ENCODE results near the gene CCER1.

Gene CCER1

DNA sequence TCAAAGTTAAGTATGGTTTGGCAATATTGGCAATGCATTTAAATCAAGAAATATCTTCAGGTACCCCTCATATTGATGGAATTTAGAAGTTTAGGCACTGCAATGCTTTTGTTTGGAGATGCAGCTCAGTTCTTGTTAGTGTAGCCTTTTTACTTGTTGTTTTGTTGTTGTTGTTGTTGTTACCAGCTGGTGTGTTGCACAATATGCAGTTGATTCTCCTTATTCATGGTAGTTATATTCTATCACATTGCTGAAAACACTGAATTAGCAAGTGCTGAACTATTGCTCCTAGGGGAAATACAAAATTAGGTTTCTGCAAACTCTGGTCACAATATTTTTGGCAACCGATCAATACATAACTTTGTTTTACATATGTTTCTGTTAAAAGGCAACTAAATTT is 34.8 kb downstream of the CCER1 start:
- DNase-seq (ENCODE audit: low spot score), result no peak

DNA sequence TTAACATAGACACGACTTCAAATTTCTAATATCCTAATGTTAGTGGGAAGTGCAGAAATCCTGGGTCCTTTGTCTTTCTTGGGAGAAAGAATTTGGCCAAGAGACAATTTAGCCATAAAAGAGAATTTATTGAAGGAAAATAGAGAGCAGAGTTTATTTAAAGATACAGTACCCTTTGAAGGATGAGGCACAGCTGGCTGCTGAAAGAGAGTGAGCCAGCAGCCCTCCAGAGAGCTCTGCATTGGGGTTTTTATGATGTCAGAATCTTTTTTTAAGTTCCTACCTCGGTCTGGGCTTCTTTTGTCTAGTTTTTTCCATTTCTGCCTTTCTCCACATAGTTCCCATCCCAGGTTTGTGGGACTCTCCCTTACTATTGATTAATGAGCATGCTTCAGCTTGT is 37.5 kb downstream of the CCER1 start:
- DNase-seq (ENCODE audit: low spot score), result no peak

DNA sequence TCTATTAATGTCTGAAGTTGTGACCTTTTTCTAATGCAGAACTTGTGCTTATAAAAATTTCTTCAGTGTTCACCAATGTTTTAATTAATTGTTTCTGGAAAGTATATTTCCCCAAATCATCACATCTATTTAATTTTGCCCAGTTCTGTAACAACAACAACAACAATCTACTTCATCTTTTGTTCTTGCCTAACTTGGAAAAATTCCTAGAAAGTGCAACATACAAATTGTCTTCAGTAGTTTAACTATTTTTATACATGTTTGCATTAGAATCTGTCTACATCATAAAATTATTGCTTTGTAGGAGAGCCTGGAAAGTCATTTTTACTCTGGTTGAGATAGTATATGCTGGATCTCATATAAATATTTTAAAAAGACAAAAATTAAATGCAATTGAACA is 38.5 kb downstream of the CCER1 start:
- no peak for DNase-seq (ENCODE audit: low spot score)

DNA sequence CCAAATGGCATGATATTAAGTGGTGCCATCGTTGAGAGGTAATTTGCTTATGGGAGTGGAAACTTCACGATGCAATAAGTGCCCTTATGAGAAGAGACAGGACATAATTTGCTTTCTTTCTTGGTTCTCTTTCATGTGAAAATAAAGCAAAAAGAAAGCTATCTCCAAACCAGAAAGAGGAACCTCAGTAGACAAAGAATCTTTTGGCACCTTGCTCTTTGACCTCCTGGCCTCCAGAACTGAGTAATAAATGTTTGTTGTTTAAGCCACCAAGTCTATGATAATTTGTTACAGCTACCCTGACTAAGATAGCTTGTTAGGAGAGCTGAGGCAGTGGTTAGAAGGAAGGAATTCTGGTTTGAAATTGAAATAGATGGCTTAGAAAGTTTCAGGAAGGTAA is 39.6 kb downstream of the CCER1 start:
- no peak for DNase-seq (ENCODE audit: low spot score)

DNA sequence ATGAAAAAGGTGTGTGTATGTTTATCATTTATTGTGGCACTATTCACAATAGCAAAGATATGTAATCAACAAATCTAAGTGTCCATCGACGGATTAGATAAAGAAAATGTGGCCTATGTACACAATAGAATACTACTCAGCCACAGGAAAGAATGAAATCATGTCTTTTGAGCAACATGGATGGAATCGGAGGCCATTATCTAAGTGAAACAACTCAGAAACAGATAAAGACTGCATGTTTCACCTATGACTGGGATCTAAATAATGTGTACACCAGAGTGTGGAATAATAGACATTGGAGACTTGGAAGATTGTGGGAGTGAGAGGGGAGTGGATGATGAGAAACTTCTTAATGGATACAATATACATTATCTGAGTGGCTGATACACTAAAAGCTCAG is 44.0 kb downstream of the CCER1 start:
- DNase-seq (ENCODE audit: low spot score), result no peak

DNA sequence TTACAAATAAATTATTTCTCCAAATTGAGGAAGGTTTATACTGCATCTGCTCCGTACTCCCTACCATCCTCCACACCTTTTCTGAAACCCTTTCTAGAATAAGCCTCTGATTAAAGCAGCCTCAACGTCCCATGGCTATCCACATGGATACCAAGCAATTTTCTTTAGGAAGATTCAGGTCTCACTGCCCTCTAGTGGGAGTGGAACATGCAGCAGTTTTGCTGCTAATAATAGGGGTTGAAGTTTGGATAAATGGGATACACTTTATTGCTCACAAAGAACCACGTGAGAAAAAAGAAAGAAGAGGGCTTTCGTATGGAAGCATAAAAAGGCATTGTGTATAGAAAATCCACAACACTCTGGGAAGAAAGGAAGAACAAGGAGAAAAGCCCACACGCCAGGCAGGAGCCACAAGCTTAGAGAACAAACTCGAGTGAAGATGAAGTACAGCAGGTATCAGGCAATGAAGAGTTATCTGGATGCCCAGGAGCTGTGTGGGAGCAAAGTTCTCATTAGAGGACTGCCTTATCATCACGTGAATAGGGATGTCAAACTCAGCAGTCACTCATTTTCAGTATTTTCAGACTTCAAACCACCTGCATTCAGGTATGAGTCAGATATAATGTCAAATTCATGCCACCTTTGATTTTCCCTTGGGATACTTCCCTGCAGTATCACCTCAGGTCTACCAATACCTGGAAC is 45.8 kb downstream of the CCER1 start:
- no peak for DNase-seq (ENCODE audit: low spot score)

DNA sequence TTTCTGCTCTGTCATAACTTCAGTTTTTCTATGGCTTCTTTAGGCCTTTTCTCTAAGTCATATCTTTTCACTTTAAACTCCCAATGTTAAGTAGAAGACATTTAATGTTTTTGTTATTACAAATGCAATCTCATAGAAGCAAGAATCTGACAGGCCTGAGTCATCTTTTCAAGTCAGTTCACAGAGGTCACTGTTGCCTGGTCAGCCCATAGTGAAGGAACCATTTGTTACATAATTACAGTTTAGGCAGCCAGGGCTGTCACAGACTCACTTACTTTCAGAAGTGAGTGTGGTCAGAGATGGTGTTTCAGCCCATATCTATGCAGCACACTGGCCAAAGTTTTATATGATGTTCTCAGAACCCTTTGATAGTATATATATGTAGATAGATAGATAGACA is 46.5 kb downstream of the CCER1 start:
- DNase-seq (ENCODE audit: low spot score), result no peak

DNA sequence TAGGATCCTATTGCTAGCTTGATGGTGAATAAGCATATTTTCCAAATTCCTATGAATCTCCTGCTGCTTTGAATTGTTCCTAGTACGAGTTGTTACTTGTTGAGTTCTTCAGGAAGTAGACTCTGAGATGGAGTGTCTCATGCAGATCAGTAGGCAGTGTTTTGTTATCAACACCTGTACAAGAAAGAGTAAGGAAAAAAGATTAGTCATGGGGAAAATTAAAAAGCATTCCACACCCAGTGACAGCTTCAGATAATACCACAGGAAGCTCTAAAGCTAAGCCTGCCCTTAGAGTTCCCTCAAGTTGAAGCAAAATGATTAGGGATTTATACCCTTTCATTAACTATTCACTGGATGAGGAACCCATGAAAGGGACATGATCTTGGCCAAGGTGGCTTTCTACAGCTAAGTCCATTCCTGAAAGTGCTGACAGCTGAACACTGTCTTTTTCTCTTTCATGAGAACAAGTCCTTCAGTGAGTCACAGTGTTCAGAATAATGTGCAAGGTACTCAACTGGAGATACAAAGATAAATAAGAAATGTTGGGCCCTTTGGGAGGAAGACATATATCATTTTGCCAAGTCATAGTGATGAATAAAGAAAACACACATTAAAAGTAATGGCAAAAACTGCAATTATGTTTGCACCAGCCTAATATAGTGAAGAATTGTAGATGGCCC is 49.1 kb downstream of the CCER1 start:
- no peak for DNase-seq (ENCODE audit: low spot score)

DNA sequence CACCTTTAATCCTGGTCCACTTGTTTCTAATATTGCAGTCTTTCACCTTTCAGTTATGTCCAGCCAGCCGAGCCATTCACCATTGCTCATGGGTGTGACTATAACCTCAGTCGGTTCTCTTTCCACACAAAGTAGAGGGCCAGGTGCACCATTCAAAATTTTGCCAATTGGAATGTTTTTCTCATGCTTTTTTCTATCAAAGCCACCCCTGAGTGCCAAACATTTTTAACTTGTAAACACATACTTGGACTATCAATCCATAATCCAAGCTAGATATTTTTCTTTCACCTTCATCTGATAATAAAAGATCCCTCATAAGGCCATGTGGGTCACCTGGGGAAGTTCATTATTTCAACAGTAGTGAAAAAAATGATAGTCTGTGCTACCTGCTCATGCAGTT is 52.4 kb downstream of the CCER1 start:
- no peak for DNase-seq (ENCODE audit: low spot score)
